Ascending aorta (tissue), 2 donors: ENCODE measurements around the gene CBLB. TPM values are rescaled to one million over a fixed set of nuclear protein-coding genes. Genes with fewer than 3 reads are reported as not detected.
"Not testable (repeated sequence)": the region's sequence is repeated elsewhere in the genome, so short reads cannot be mapped to it uniquely, and the experiment has no call there.

Experiments used
- DNase-seq, 2 donors: peaks; one replicate each; pipeline ENCODE4 v3.0.0-alpha.2; 2019; ENCODE audit warnings: low spot score in 2 of 2
- H3K27ac ChIP-seq, 2 donors: fragments of 200-600 bp; sonication (generic); one replicate each; pipeline ENCODE4 v1.5.1; 2016 to 2017; ENCODE audit warnings: mild to moderate bottlenecking in 1 of 2
- H3K27me3 ChIP-seq: fragments of 200-600 bp; sonication (generic); one replicate; pipeline ENCODE4 v1.5.1; 2017
- H3K36me3 ChIP-seq, 2 donors: fragments of 200-600 bp; sonication (generic); one replicate each; pipeline ENCODE4 v1.5.1; 2016
- H3K4me1 ChIP-seq, 2 donors: fragments of 200-600 bp; sonication (generic); one replicate each; pipeline ENCODE4 v1.5.1; 2016 to 2017; ENCODE audit warnings: mild to moderate bottlenecking in 1 of 2
- H3K4me3 ChIP-seq, 2 donors: fragments of 200-600 bp; sonication (generic); one replicate each; pipeline ENCODE4 v1.5.1; 2016 to 2017; ENCODE audit warnings: mild to moderate bottlenecking in 1 of 2
- H3K9me3 ChIP-seq, 2 donors: fragments of 200-600 bp; sonication (generic); one replicate each; pipeline ENCODE4 v1.5.1; 2016
- CTCF ChIP-seq, 3 experiments: fragments of 200-600 bp in 2 of 3; fragments of 450-650 bp in 1 of 3; sonication (generic) in 2 of 3; IDR thresholded peaks; one replicate each; pipeline ENCODE4 v1.5.1; 2016 to 2019; ENCODE audit warnings: antibody characterized with exemption in 3 of 3, mild to moderate bottlenecking in 1 of 3, moderate library complexity in 1 of 3
- intact Hi-C: fragments of 100-400 bp; cut with DNase I; formaldehyde crosslinking; loops from one replicate; pipeline ENCODE4 v1.15.1; 2023
- total RNA-seq: library from RNA; depleted of rRNA; stranded (reverse); fragments of >200 nt; gene quantifications from one replicate; pipeline ENCODE4 v1.1.0, GENCODE V29; 2016

CBLB gene
- total RNA-seq, 1 donor from 2014 or later: 30.0 TPM

GRCh38 chr3:105764378-105765307 is 104.2 kb downstream of the CBLB start:
- Histone ChIP-seq H3K4me3 (no peak overlapping the region), H3K27me3 (no peaks in the 10 kb centered on the region), H3K9me3 (peaks cover 0 to 4% of the 10 kb centered on the region in 2 donors), H3K36me3 (peaks cover 0 to 13% of the 10 kb centered on the region in 2 donors), H3K4me1 (peaks cover 0 to 3% of the 10 kb centered on the region in 2 donors), H3K27ac (no peak overlapping the region)
- intact Hi-C loops: no loop called here
- DNase-seq: no peak
- no peak for TF ChIP-seq CTCF (IDR thresholded peaks at IDR 0.05)

DNA sequence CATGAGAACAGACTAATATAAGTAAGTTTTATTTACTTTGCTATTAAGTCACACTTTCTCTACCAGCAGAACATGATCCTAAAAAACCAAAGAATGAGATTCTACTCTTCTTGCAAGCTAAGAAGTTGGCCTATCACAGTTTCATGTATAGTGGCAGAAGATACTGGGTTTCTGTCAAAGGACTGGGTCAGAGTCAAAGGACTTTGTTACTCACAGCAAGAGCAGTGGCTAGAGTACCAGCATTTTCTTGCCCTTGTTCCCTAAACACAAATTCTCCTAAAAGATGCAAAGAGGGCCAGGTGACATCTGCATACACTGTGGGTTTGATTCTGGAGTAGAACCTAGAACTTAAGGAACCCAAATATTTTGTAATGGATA is 105.2 kb downstream of the CBLB start:
- no peak for TF ChIP-seq CTCF (IDR thresholded peaks at IDR 0.05)
- intact Hi-C loops: no loop called here
- H3K9me3 ChIP-seq: peaks cover 0 to 4% of the 10 kb centered on the region in 2 donors
- DNase-seq: no peak
- H3K27ac ChIP-seq: no peak overlapping the region
- peaks cover 0 to 3% of the 10 kb centered on the region in 2 donors for H3K4me1 ChIP-seq
- H3K4me3 ChIP-seq: no peak overlapping the region
- peaks cover 0 to 23% of the 10 kb centered on the region in 2 donors for H3K36me3 ChIP-seq
- H3K27me3 ChIP-seq: no peaks in the 10 kb centered on the region

- no peak overlapping the region for H3K4me3 ChIP-seq
- H3K36me3 ChIP-seq: peaks cover 0 to 23% of the 10 kb centered on the region in 2 donors
- peaks cover 0 to 4% of the 10 kb centered on the region in 2 donors for H3K9me3 ChIP-seq
- no peak for TF ChIP-seq CTCF (IDR thresholded peaks at IDR 0.05)
- peaks cover 0 to 3% of the 10 kb centered on the region in 2 donors for H3K4me1 ChIP-seq
- H3K27me3 ChIP-seq: no peaks in the 10 kb centered on the region
- no peak overlapping the region for H3K27ac ChIP-seq
- intact Hi-C loops: no loop called here
- DNase-seq: no peak
Measured at GRCh38 chr3:105762749-105763658, 105.8 kb downstream of the CBLB start.

- H3K9me3 ChIP-seq, intact Hi-C loops, DNase-seq, H3K4me1 ChIP-seq, H3K27me3 ChIP-seq, H3K27ac ChIP-seq, H3K4me3 ChIP-seq: not testable (repeated sequence)
- H3K36me3 ChIP-seq: peaks cover 0 to 23% of the 10 kb centered on the region in 2 donors
Measured at GRCh38 chr3:105762214-105762613, 106.6 kb downstream of the CBLB start.

GRCh38 chr3:105759442-105760078 is 109.3 kb downstream of the CBLB start:
- H3K4me3 ChIP-seq: no peak overlapping the region
- TF ChIP-seq CTCF (IDR thresholded peaks at IDR 0.05): no peak
- H3K27ac ChIP-seq: no peak overlapping the region
- no peak for DNase-seq
- H3K27me3 ChIP-seq: no peaks in the 10 kb centered on the region
- intact Hi-C loops: no loop called here
- peaks cover 0 to 4% of the 10 kb centered on the region in 2 donors for H3K9me3 ChIP-seq
- peaks cover 0 to 23% of the 10 kb centered on the region in 2 donors for H3K36me3 ChIP-seq
- peaks cover 0 to under 1% of the 10 kb centered on the region in 2 donors for H3K4me1 ChIP-seq
